HFFc6 (cell line): Measurements from ENCODE around the gene GHR. TPM values are rescaled to one million over a fixed set of nuclear protein-coding genes. Genes with fewer than 3 reads are reported as not detected.

Experiments
- DNase-seq: peaks from one replicate; pipeline ENCODE4 v3.0.0-alpha.2; 2018
- H3K27ac Mint-ChIP-seq: 2 replicates; pipeline ENCODE4 v1.8.0; 2020; ENCODE audit warnings: mild to moderate bottlenecking, mixed read lengths
- H3K27me3 Mint-ChIP-seq: 2 replicates; pipeline ENCODE4 v1.8.0; 2021; ENCODE audit warnings: mild to moderate bottlenecking, moderate library complexity, mixed read lengths; ENCODE audit not compliant: insufficient read depth
- H3K36me3 Mint-ChIP-seq: 2 replicates; pipeline ENCODE4 v1.8.0; 2021; ENCODE audit warnings: low read depth, mixed read lengths
- H3K4me1 Mint-ChIP-seq: 2 replicates; pipeline ENCODE4 v1.8.0; 2020; ENCODE audit warnings: low read depth, mixed read lengths
- H3K4me3 Mint-ChIP-seq: 2 replicates; pipeline ENCODE4 v1.8.0; 2020; ENCODE audit warnings: mild to moderate bottlenecking, moderate library complexity, mixed read lengths
- H3K9me3 Mint-ChIP-seq: 2 replicates; pipeline ENCODE4 v1.8.0; 2020; ENCODE audit warnings: mild to moderate bottlenecking, mixed read lengths
- CTCF ChIP-seq: fragments of 200-600 bp; sonication (generic); IDR thresholded peaks from 2 replicates; pipeline ENCODE4 v1.5.0; 2021; ENCODE audit warnings: antibody characterized with exemption, mild to moderate bottlenecking
- total RNA-seq, 6 experiments: library from RNA; stranded (reverse); fragmentation: NEBNext Ultra II Directional; extraction: Animal tissue kit (Norgen Biotek cat#: 25700); gene quantifications; 2 replicates in 1 of 6; 3 replicates in 5 of 6; pipeline ENCODE4 v1.2.3, GENCODE V29; 2021

The GHR gene
- total RNA-seq, 6 experiments from 2014 or later, result 1.3 to 2.1 (median 1.6) TPM

GRCh38 chr5:42641336-42642005 lies 218.2 kb downstream of the GHR start:
- Mint-ChIP-seq H3K27me3 (no peaks in the 10 kb centered on the region; the same call in 1 of the 2 replicates), H3K27ac (no peak overlapping the region), H3K4me1 (no peaks in the 10 kb centered on the region), H3K4me3 (no peak overlapping the region), H3K36me3 (no peaks in the 10 kb centered on the region), H3K9me3 (no peaks in the 10 kb centered on the region)
- no peak for DNase-seq
- no peak for TF ChIP-seq CTCF

- DNase-seq, result no peak
- TF ChIP-seq CTCF, result no peak
- H3K4me3 Mint-ChIP-seq, result no peak overlapping the region
- no peaks in the 10 kb centered on the region for H3K36me3 Mint-ChIP-seq
- H3K27ac Mint-ChIP-seq, result no peak overlapping the region
- H3K27me3 Mint-ChIP-seq, result no peaks in the 10 kb centered on the region; the same call in 1 of the 2 replicates
- H3K4me1 Mint-ChIP-seq, result no peaks in the 10 kb centered on the region
- no peaks in the 10 kb centered on the region for H3K9me3 Mint-ChIP-seq
These were observed 218.8 kb downstream of the GHR start for GRCh38 chr5:42642006-42642405.

GRCh38 chr5:42643360-42643759 lies 220.1 kb downstream of the GHR start:
- no peak overlapping the region for H3K27ac Mint-ChIP-seq
- no peak for DNase-seq
- H3K4me3 Mint-ChIP-seq, result no peak overlapping the region
- no peaks in the 10 kb centered on the region; the same call in 1 of the 2 replicates for H3K27me3 Mint-ChIP-seq
- TF ChIP-seq CTCF, result no peak
- H3K9me3 Mint-ChIP-seq, result no peaks in the 10 kb centered on the region
- H3K36me3 Mint-ChIP-seq, result no peaks in the 10 kb centered on the region
- no peaks in the 10 kb centered on the region for H3K4me1 Mint-ChIP-seq

GRCh38 chr5:42645138-42645537 lies 221.9 kb downstream of the GHR start:
- Mint-ChIP-seq H3K9me3 (no peaks in the 10 kb centered on the region), H3K4me1 (no peaks in the 10 kb centered on the region), H3K27me3 (no peaks in the 10 kb centered on the region; the same call in none of the 2 replicates), H3K4me3 (no peak overlapping the region), H3K36me3 (no peaks in the 10 kb centered on the region), H3K27ac (no peak overlapping the region)
- TF ChIP-seq CTCF, result no peak
- no peak for DNase-seq

- no peaks in the 10 kb centered on the region for H3K4me1 Mint-ChIP-seq
- no peaks in the 10 kb centered on the region for H3K9me3 Mint-ChIP-seq
- no peak overlapping the region for H3K27ac Mint-ChIP-seq
- no peaks in the 10 kb centered on the region for H3K36me3 Mint-ChIP-seq
- TF ChIP-seq CTCF, result no peak
- H3K4me3 Mint-ChIP-seq, result no peak overlapping the region
- DNase-seq, result no peak
- peaks cover 2% of the 10 kb centered on the region for H3K27me3 Mint-ChIP-seq
These were observed 224.8 kb downstream of the GHR start for GRCh38 chr5:42648036-42648435.
